Stimulated activated CD4-positive, alpha-beta T cell treated with anti-CD3 and anti-CD28 coated beads, Interleukin-12 subunit alpha, Interleukin-12 subunit beta, amount 100 ng/mL, for 4 hours (primary cell): ENCODE results near the gene ANO2.

Experiments used
- DNase-seq: peaks from one replicate; pipeline ENCODE4 v3.0.0-alpha.2; 2020

Gene ANO2

GRCh38 chr12:5807514-5808219 is 137.4 kb downstream of the ANO2 start:
- DNase-seq = no peak

DNA sequence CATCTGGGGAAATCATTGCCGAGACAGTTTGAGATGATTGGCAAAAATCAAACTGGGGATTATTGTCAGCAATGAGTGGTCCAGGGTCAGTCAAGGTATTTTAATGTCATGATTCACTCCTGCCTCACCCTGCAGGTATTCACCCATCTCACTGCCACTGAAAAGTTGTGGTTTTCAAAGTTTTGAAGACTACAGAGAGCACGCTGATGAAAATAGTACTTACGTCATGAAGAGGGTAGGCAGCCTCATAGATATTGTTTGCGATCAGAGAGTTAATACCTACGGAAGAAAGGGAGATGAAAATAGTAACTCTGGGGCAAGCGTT is 138.0 kb downstream of the ANO2 start:
- no peak for DNase-seq

DNA sequence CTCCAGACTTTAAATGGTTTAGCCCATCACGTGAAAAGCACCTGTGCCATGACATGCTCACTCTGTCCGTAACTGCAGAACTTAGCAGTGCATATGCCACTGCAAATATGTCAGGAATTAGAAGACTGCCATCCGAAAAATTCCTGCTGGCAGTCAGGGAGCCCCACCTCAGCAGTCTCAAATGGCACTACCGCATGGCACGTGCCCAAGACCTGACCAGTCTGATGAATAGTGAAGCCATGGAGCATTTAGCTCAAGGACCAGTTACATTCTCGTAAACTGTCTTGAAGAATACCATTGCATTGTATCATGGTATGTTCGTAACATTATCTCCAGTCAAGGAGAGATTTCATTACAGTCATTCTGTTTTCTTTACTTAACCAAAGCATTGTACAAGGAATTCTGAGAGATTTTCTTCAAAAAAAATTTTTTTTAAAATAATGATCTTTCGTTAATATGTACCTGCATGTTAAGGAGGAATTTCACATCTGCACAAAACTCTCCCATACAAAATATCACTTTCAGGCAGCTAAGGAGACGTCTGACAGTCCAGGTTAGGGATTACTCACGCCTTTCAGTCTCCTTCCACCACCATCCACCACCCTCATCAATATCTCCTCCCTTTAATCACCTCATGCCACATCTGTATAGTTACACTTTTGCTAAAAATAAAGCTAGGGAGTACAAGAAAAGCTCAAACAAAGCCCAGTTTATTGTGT is 138.5 kb downstream of the ANO2 start:
- DNase-seq = no peak

GRCh38 chr12:5803532-5803931 is 141.5 kb downstream of the ANO2 start:
- DNase-seq = no peak

- no peak for DNase-seq
Observed at GRCh38 chr12:5798242-5799015, 146.6 kb downstream of the ANO2 start.

GRCh38 chr12:5797661-5798060 is 147.4 kb downstream of the ANO2 start:
- DNase-seq = no peak

DNA sequence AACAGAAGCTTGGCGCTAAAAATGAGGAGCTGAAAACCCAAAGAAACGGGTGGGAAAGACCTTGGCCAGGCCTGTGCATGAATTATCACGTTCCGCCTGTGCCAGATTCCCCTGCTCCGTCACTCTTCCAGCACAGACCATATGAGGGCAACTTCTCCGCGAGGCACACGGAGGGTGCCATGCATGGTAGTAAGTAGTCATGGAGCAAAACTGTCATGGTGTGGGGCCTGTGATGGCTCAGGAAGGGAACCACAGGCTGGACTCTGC is 148.2 kb downstream of the ANO2 start:
- no peak for DNase-seq

GRCh38 chr12:5796171-5796958 is 148.7 kb downstream of the ANO2 start:
- DNase-seq = peak; percentile 1

- no peak for DNase-seq
Observed at GRCh38 chr12:5794156-5794555, 150.9 kb downstream of the ANO2 start.

DNA sequence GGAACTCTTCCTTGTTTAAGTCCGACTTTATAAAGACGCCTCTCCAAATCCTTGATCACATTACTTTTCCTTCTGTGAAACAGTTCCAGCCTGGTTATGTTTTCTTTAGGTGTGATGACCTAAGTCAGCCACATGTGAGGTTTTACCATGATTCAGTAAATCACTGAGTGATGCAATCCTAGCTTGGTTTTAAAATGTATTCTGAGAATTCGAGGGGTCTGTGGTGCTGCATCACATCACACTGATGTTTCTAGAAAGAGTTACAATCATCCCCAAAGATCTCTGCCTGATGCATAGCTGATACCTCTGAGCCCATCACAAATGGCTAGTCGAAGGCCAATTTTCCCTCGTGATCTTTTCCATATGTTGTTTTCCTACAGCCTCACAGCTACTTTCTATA is 152.7 kb downstream of the ANO2 start:
- no peak for DNase-seq

DNA sequence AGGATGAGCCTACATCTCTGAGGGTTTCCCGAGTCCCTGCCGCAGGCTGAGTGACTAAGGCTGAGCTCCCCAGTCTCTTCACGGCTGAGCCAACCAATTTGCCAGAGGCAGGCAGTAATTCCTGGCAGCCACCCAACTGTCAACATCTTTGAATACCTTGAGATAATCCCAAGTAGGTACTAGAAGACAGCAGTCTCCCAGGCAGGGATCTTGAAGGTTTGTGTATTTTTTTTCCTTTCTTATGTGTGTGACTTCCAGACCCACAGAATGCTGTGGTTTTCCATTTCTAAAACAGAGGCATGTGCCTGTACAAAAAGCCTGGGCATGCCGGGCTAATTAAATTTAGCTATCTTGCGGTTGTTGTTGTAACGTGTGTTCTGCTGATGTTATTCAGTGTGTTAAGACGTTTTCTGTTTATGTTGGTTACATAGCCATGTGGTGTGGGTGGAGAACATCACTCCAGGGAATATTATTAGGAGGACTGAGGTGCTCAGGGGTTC is 155.5 kb downstream of the ANO2 start:
- DNase-seq = no peak

DNA sequence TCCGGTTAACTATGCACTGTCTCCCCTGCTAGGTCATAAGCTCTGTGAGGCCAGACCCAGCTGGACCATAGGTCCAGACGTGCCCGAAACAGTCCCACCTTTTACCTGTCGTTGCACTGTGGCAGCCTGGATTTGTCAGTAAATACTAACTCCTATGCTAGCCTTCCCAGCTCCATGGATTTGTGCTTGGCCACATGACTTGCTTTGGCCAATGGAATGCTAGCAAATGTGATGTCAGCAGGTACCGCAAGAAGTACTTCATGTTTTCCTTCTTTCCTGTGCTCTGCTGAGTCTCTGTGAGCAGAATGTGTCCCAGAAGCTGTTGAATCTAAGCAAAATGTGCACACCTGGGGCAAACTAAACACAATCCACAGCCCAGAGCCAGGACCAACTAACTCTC is 157.2 kb downstream of the ANO2 start:
- DNase-seq = no peak

GRCh38 chr12:5785601-5786000 is 159.5 kb downstream of the ANO2 start:
- DNase-seq = no peak

DNA sequence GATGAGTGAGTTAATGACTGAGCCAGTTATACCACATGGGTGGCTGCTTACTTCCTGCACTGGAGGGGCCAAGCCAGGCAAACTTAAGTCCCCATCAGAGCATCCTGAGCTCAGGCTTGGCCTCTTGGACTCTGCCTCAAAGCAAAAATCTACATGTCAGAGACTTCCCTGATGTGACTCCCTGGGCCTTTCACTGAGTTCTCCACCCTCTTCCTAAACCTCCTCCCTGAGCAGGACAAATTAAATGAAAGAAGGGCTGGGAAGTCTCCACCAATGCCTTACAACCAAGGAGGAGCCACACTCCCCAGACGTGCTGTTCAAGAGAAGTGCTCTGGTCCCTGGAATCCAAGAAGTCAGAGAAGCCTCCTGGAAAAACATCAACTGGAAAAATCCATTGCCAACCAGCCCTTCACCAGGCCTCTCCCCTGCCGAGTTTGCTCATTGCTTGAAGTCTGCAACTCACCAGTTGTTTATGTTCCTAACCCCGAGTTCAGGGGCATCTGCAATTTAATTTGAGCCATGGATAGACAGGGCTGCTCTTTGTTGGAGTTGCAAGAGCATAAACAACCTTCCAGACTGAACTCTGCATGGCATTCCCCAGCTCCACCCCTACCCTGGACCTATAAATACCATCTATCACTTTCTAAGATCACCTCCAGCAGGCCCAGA is 160.5 kb downstream of the ANO2 start:
- DNase-seq = no peak

DNA sequence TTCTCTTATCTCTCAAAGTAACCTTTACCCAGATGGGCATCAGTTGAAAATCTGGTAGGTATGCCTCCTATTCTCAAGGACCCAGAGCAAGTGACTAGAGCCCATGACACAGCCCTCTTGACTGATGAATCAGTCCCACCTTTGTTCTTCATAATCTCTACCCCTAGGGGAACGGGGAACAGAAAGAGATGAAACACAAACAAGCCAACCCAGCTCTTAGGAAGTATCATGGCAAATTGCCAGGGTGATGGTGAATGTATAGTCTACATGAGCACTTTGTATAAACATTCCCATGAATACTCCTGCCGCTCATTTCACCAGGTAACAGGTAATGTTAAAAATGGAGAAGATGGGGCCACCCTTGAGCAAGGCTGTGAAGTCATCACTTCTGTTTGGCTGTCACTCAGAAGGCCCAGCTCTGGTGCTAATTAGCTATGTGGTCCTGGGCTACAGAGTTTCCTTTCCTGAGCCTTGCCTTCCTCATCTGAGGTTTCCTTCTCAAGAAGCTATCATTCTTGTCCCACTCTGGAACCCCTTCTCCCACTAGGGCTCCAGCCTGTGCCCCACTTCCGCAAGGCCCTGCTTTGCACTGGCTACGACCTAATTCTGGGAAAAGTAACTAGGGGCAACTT is 161.7 kb downstream of the ANO2 start:
- DNase-seq = no peak

DNA sequence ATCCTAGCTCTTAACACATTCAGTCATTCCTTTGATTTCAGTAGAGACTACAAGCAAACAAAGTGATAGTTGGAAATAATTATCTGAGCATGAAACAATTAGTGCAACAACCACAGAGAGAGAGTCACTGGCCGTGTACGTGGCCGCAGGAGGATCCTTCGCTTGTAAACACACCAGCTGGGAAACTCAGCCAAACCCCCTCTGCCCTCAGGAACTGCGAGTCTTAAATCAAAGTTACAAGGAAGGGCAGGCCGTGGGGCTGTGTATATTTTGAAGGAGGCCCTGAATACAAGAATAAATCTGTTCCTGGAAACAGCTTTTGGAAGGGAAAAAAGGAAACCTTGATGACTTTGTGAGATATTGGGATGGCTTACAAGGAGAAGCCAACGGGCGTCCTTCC is 164.5 kb downstream of the ANO2 start:
- no peak for DNase-seq

GRCh38 chr12:5779401-5779800 is 165.7 kb downstream of the ANO2 start:
- no peak for DNase-seq

- no peak for DNase-seq
Observed at GRCh38 chr12:5778821-5779220, 166.2 kb downstream of the ANO2 start.

DNA sequence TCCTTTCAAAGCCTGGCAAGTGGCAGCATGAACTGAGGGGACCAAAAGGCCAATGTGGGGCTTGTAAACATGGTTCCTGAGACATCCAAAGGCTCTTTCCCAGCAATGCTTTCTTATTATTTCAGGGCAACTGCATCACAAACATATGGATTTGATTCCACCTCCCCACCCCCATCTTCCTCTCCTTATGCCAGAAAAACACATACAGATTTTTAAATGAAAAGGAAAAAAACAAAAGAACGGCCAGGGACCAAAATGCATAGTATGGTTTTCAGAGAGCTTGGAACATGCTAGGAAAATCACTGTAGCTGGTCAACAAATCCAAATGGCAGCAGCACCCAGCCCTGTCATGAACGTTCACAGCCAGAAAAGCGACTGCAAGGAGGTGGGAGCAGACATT is 167.6 kb downstream of the ANO2 start:
- no peak for DNase-seq

DNA sequence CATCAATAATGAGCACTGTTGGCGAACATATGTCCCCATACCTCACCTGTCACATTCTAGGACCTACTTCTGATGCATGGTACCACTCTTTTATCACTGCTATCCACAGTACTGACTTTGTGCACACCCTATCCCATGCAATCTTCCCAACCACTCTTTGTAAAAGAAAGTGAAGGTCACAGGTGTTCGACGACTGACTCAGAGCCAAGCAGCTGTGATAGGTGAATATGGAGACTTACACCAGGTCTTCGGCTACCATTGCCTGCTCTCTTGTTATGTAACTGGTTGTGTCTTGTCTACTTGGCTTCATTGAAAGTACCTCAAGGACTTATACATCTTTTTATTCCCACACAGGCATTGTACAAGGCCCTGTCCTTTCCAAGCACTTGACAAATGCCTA is 169.0 kb downstream of the ANO2 start:
- DNase-seq = no peak

DNA sequence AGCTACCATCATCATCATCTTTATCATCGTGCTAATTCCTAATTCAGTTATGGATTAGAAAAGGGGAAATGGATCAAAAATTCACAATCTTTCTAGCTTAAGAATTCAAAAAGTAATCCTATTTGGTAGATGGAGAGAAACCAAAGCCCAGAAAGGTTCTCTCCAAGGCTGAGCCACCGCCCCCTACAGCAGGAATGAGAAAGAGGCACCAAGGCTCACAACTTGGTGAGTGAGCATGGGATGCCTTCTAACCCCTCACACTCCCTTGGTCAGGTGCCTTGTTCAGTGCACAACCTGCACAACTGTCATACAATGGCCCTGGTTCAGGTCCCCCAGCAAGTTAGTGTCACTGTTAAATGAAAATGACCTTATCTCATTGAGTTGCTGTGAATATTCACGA is 171.5 kb downstream of the ANO2 start:
- DNase-seq = no peak

- no peak for DNase-seq
Observed at GRCh38 chr12:5771756-5772155, 173.3 kb downstream of the ANO2 start.
